Neuronal stem cell (in vitro differentiated cells): ENCODE data around the gene NAALADL2.

Source experiments
- DNase-seq: peaks from one replicate; pipeline ENCODE4 v3.0.0-alpha.2; 2013; ENCODE audit warnings: low spot score
- H2AFZ ChIP-seq: one replicate; pipeline ENCODE4 v1.6.1; 2013; ENCODE audit warnings: mild to moderate bottlenecking, low read length, inconsistent platforms
- H2AK5ac ChIP-seq: 2 replicates; pipeline ENCODE4 v1.6.1; 2013; ENCODE audit warnings: low read depth, mild to moderate bottlenecking, inconsistent platforms, low read length, moderate library complexity, mixed read lengths
- H2BK120ac ChIP-seq: 2 replicates; pipeline ENCODE4 v1.6.1; 2013; ENCODE audit warnings: low read depth, mild to moderate bottlenecking, inconsistent platforms, low read length, moderate library complexity, mixed read lengths
- H2BK12ac ChIP-seq: one replicate; pipeline ENCODE4 v1.6.1; 2013; ENCODE audit warnings: low read length, inconsistent platforms
- H2BK15ac ChIP-seq: 2 replicates; pipeline ENCODE4 v1.6.1; 2013; ENCODE audit warnings: mild to moderate bottlenecking, low read length, inconsistent platforms, mixed read lengths
- H2BK5ac ChIP-seq: one replicate; pipeline ENCODE4 v1.6.1; 2013; ENCODE audit warnings: inconsistent platforms, mild to moderate bottlenecking, low read length, moderate library complexity
- H3K14ac ChIP-seq: one replicate; pipeline ENCODE4 v1.6.1; 2013; ENCODE audit warnings: low read length, inconsistent platforms
- H3K18ac ChIP-seq: 2 replicates; pipeline ENCODE4 v1.6.1; 2013; ENCODE audit warnings: low read length, inconsistent platforms
- H3K23ac ChIP-seq: 2 replicates; pipeline ENCODE4 v1.6.1; 2013; ENCODE audit warnings: low read depth, mild to moderate bottlenecking, mixed read lengths, low read length, inconsistent platforms; ENCODE audit not compliant: poor library complexity
- H3K27ac ChIP-seq: replicated peaks from 3 replicates; pipeline ENCODE4 v1.5.1; 2013; ENCODE audit warnings: low read length, inconsistent platforms
- H3K27me3 ChIP-seq, 3 experiments: 2 replicates each; pipeline ENCODE4 v1.6.1; 2013; ENCODE audit warnings: low read length in 3 of 3, mild to moderate bottlenecking in 2 of 3, inconsistent platforms in 1 of 3, low read depth in 1 of 3, mixed read lengths in 1 of 3, moderate library complexity in 1 of 3; ENCODE audit not compliant: control insufficient read depth in 3 of 3, insufficient read depth in 3 of 3
- H3K36me3 ChIP-seq, 2 donors: replicated peaks in 1 of 2; 2 replicates each; pipeline ENCODE4 v1.6.1; 2013; ENCODE audit warnings: low read length in 2 of 2; ENCODE audit not compliant: control insufficient read depth in 2 of 2, insufficient read depth in 2 of 2
- H3K4ac ChIP-seq: 2 replicates; pipeline ENCODE4 v1.6.1; 2013; ENCODE audit warnings: inconsistent platforms, mild to moderate bottlenecking, low read length, moderate library complexity
- H3K4me1 ChIP-seq, 2 donors: 1 replicate in 1 of 2; 2 replicates in 1 of 2; pipeline ENCODE4 v1.6.1; 2013; ENCODE audit warnings: low read length in 2 of 2, low read depth in 1 of 2; ENCODE audit not compliant: control insufficient read depth in 2 of 2, insufficient read depth in 1 of 2
- H3K4me2 ChIP-seq: one replicate; pipeline ENCODE4 v1.6.1; 2013; ENCODE audit warnings: mild to moderate bottlenecking, low read length, inconsistent platforms; ENCODE audit not compliant: insufficient read depth, poor library complexity, severe bottlenecking
- H3K4me3 ChIP-seq, 2 donors: 2 replicates each; pipeline ENCODE4 v1.5.1; 2013; ENCODE audit warnings: low read length in 2 of 2, mild to moderate bottlenecking in 2 of 2, inconsistent platforms in 1 of 2, moderate library complexity in 1 of 2
- H3K79me1 ChIP-seq: one replicate; pipeline ENCODE4 v1.6.1; 2013; ENCODE audit warnings: low read depth, mild to moderate bottlenecking, inconsistent platforms, low read length, moderate library complexity
- H3K9ac ChIP-seq: one replicate; pipeline ENCODE4 v1.6.1; 2013; ENCODE audit warnings: mild to moderate bottlenecking, low read depth, low read length, inconsistent platforms; ENCODE audit not compliant: poor library complexity
- H3K9me3 ChIP-seq, 2 donors: replicated peaks in 1 of 2; 2 replicates each; pipeline versions ENCODE3 to v1.6.1; 2013; ENCODE audit warnings: low read length in 2 of 2, mild to moderate bottlenecking in 2 of 2, inconsistent platforms in 1 of 2, low read depth in 1 of 2, mixed read lengths in 1 of 2, moderate library complexity in 1 of 2; ENCODE audit not compliant: control insufficient read depth in 2 of 2, insufficient read depth in 1 of 2
- H4K8ac ChIP-seq: one replicate; pipeline ENCODE4 v1.6.1; 2013; ENCODE audit warnings: low read depth, mild to moderate bottlenecking, inconsistent platforms, low read length, moderate library complexity
- H4K91ac ChIP-seq: one replicate; pipeline ENCODE4 v1.6.1; 2013; ENCODE audit warnings: low read length, low read depth, mild to moderate bottlenecking, inconsistent platforms; ENCODE audit not compliant: poor library complexity
- WGBS, 2 donors: extraction: QIAGEN DNeasy Blood & Tissue Kit; methylation state at CpG; one replicate each; pipeline ENCODE4 v1.1.7; 2013; ENCODE audit warnings: missing lambda C conversion rate in 2 of 2, mixed read lengths in 1 of 2; ENCODE audit not compliant: insufficient read length in 2 of 2, insufficient replicate concordance in 1 of 2; ENCODE audit errors: extremely low coverage in 2 of 2; 5-methylcytosine and 5-hydroxymethylcytosine counted together

NAALADL2 gene

DNA sequence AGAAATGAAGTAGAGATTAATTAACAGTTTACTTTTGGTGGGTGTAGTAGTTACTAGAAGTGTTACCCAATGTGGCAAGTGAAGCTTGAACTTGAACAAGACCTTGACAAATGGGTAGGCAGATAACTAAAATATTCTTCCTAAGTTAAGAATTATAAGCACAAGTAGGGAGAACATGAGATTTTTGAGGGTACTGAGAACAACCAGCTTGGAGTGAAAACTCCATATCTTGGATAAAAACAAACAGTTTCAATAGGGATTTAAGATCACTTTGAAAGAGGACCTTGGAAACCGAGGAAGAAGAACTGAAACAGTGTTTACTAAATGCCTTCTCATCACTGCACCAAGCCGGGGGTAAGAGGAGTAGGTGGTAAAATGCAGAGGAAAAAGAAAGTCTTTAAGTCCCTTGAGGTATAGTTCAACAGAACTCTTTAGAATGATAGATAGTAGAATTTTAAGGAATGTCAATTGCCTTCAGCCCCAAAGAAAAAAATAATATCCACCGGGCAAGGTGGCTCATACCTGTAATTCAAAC lies 496.7 kb downstream of the NAALADL2 start:
- Histone ChIP-seq H3K27ac (no peak overlapping the region), H3K18ac (no peak overlapping the region), H3K4me2 (no peak overlapping the region), H2BK12ac (no peak overlapping the region), H3K27me3 (no peaks in the 10 kb centered on the region), H2BK15ac (no peak overlapping the region), H3K14ac (no peak overlapping the region), H3K9ac (no peak overlapping the region), H2BK5ac (no peak overlapping the region), H3K4me3 (no peak overlapping the region), H3K4ac (no peak overlapping the region), H4K8ac (no peak overlapping the region), H3K79me1 (no peaks in the 10 kb centered on the region), H3K9me3 (no peaks in the 10 kb centered on the region), H4K91ac (no peak overlapping the region), H2AK5ac (no peak overlapping the region), H3K23ac (no peak overlapping the region), H3K4me1 (no peaks in the 10 kb centered on the region), H3K36me3 (no peaks in the 10 kb centered on the region), H2BK120ac (no peak overlapping the region), H2AFZ (no peak overlapping the region)
- WGBS, 2 donors = no CpG with 5 or more reads among the region's 3 CpGs
- DNase-seq = no peak

DNA sequence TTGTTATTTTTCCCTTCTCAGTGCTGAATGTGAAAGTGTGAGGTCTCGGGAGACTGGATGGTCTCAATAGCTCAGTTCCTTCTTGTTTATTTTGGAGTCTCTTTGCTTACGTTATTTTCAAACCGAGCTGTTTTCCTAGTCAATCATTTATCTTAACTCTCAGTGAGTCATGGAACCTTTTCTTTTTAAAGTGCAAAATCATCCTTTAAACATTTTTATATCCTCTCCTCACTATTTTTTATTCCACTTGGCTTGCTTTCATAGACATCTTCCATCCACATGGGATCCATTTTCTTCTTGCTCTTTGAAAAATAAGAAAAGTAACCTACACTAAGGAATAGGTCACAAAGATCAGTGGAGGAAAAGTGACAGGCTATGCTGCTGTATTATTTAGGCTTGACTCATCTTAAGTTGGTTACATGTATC lies 497.8 kb downstream of the NAALADL2 start:
- H2BK120ac ChIP-seq = no peak overlapping the region
- H3K14ac ChIP-seq = no peak overlapping the region
- H2BK12ac ChIP-seq = no peak overlapping the region
- no peak overlapping the region for H3K23ac ChIP-seq
- no peak overlapping the region for H2BK15ac ChIP-seq
- H3K27me3 ChIP-seq = no peaks in the 10 kb centered on the region
- H3K4me3 ChIP-seq = no peak overlapping the region
- no peak overlapping the region for H2AFZ ChIP-seq
- no peaks in the 10 kb centered on the region for H3K79me1 ChIP-seq
- no peak overlapping the region for H3K27ac ChIP-seq
- no peaks in the 10 kb centered on the region for H3K36me3 ChIP-seq
- no peak for DNase-seq
- no peak overlapping the region for H2BK5ac ChIP-seq
- no peak overlapping the region for H3K4ac ChIP-seq
- H3K4me2 ChIP-seq = no peak overlapping the region
- no peak overlapping the region for H3K9ac ChIP-seq
- H2AK5ac ChIP-seq = no peak overlapping the region
- no peak overlapping the region for H4K91ac ChIP-seq
- no peak overlapping the region for H3K18ac ChIP-seq
- H3K9me3 ChIP-seq = no peaks in the 10 kb centered on the region
- no peak overlapping the region for H4K8ac ChIP-seq
- no peaks in the 10 kb centered on the region for H3K4me1 ChIP-seq
- no CpG with 5 or more reads among the region's 3 CpGs for WGBS, 2 donors

DNA sequence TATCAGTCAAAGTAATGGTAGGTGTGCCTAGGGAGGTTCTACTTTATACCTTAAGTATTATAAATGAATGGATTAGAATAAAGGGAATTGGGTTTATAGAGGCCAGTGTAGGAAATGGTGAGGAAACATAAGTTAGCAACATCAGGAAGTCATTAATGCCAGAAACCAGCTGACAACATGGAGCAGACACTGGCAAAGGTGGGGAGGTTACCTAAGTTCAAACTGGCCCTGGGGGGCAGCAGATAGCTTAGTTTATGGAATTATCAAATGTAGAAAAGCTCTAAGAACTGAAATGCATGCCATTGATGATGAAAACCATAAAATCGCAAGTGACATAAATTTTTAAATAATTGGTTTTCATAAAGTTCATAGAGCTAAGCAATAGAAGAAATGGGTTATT lies 498.6 kb downstream of the NAALADL2 start:
- WGBS, 2 donors = no CpG with 5 or more reads among the region's 1 CpG
- DNase-seq = no peak
- Histone ChIP-seq H2BK12ac (no peak overlapping the region), H3K36me3 (no peaks in the 10 kb centered on the region), H2BK15ac (no peak overlapping the region), H2BK5ac (no peak overlapping the region), H3K4me3 (no peak overlapping the region), H3K79me1 (no peaks in the 10 kb centered on the region), H3K27ac (no peak overlapping the region), H4K91ac (no peak overlapping the region), H3K9me3 (no peaks in the 10 kb centered on the region), H4K8ac (no peak overlapping the region), H3K27me3 (no peaks in the 10 kb centered on the region), H3K4ac (no peak overlapping the region), H3K9ac (no peak overlapping the region), H3K4me2 (no peak overlapping the region), H3K23ac (no peak overlapping the region), H3K18ac (no peak overlapping the region), H3K14ac (no peak overlapping the region), H2AK5ac (no peak overlapping the region), H2AFZ (no peak overlapping the region), H3K4me1 (no peaks in the 10 kb centered on the region), H2BK120ac (no peak overlapping the region)

- H3K4ac ChIP-seq = no peak overlapping the region
- H3K9me3 ChIP-seq = no peaks in the 10 kb centered on the region
- H4K91ac ChIP-seq = no peak overlapping the region
- no peak overlapping the region for H2AFZ ChIP-seq
- no peaks in the 10 kb centered on the region for H3K79me1 ChIP-seq
- H3K36me3 ChIP-seq = no peaks in the 10 kb centered on the region
- no peak overlapping the region for H2BK120ac ChIP-seq
- no peaks in the 10 kb centered on the region for H3K27me3 ChIP-seq
- no peak overlapping the region for H3K27ac ChIP-seq
- H3K4me2 ChIP-seq = no peak overlapping the region
- H3K23ac ChIP-seq = no peak overlapping the region
- no peak overlapping the region for H3K9ac ChIP-seq
- H4K8ac ChIP-seq = no peak overlapping the region
- H3K18ac ChIP-seq = no peak overlapping the region
- H2BK12ac ChIP-seq = no peak overlapping the region
- H2BK5ac ChIP-seq = no peak overlapping the region
- H2AK5ac ChIP-seq = no peak overlapping the region
- no peak overlapping the region for H2BK15ac ChIP-seq
- no peak overlapping the region for H3K14ac ChIP-seq
- no peaks in the 10 kb centered on the region for H3K4me1 ChIP-seq
- DNase-seq = no peak
- no peak overlapping the region for H3K4me3 ChIP-seq
Measured at GRCh38 chr3:175358935-175359334, 499.8 kb downstream of the NAALADL2 start.
